Duodenal mucosa (tissue), 2 donors: Measurements from ENCODE around the gene MITF.

Source experiments
- H3K27ac ChIP-seq: one replicate; pipeline ENCODE4 v1.7.0; 2013; ENCODE audit warnings: low read depth, low read length
- H3K27me3 ChIP-seq, 2 donors: one replicate each; pipeline ENCODE4 v1.7.0; 2013; ENCODE audit warnings: low read length in 2 of 2, control low read depth in 1 of 2; ENCODE audit not compliant: insufficient read depth in 2 of 2, control insufficient read depth in 1 of 2
- H3K36me3 ChIP-seq, 2 donors: one replicate each; pipeline ENCODE4 v1.7.0; 2013; ENCODE audit warnings: low read length in 2 of 2, control low read depth in 1 of 2; ENCODE audit not compliant: insufficient read depth in 2 of 2, control insufficient read depth in 1 of 2
- H3K4me1 ChIP-seq, 2 donors: one replicate each; pipeline ENCODE4 v1.7.0; 2013; ENCODE audit warnings: low read length in 2 of 2, control low read depth in 1 of 2; ENCODE audit not compliant: insufficient read depth in 2 of 2, control insufficient read depth in 1 of 2
- H3K4me3 ChIP-seq, 2 donors: one replicate each; pipeline ENCODE4 v1.7.0; 2013; ENCODE audit warnings: low read length in 2 of 2, low read depth in 1 of 2
- H3K9ac ChIP-seq, 2 donors: one replicate each; pipeline ENCODE4 v1.7.0; 2013; ENCODE audit warnings: low read length in 2 of 2, low read depth in 1 of 2
- H3K9me3 ChIP-seq, 2 donors: one replicate each; pipeline ENCODE4 v1.7.0; 2013; ENCODE audit warnings: low read length in 2 of 2, control low read depth in 1 of 2; ENCODE audit not compliant: control insufficient read depth in 1 of 2

Gene MITF

GRCh38 chr3:69809076-69809835 lies 70.0 kb downstream of the MITF start:
- Histone ChIP-seq H3K36me3 (no peaks in the 10 kb centered on the region), H3K4me1 (no peaks in the 10 kb centered on the region), H3K27me3 (no peaks in the 10 kb centered on the region), H3K4me3 (no peak overlapping the region), H3K9me3 (no peaks in the 10 kb centered on the region), H3K27ac (no peak overlapping the region), H3K9ac (no peak overlapping the region)

- Histone ChIP-seq H3K4me1 (no peaks in the 10 kb centered on the region), H3K9me3 (no peaks in the 10 kb centered on the region), H3K4me3 (no peak overlapping the region), H3K27me3 (no peaks in the 10 kb centered on the region), H3K36me3 (no peaks in the 10 kb centered on the region), H3K27ac (no peak overlapping the region), H3K9ac (no peak overlapping the region)
These were observed 72.5 kb downstream of the MITF start for GRCh38 chr3:69811452-69812401.

DNA sequence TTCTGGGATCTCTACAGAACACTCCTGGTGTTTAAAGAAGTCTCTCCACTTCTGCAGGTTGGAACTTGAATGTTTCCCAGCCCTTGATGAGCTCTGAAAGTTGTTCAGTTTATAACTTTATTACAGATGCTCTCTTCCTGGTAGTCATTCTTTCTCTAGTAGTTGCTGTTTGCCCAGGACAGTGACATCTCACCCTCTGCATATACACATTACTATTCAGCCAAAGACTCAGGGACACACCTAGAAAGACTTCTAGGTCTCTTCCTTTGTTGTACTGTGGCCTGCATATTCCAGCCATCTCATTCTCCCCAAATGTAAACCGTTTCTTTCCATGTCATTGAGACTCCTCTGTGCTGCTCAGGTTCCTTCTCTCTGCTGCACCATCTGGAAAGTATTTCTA lies 76.7 kb downstream of the MITF start:
- no peaks in the 10 kb centered on the region for H3K36me3 ChIP-seq
- H3K4me1 ChIP-seq, result no peaks in the 10 kb centered on the region
- no peak overlapping the region for H3K9ac ChIP-seq
- no peak overlapping the region for H3K4me3 ChIP-seq
- H3K27me3 ChIP-seq, result no peaks in the 10 kb centered on the region
- no peaks in the 10 kb centered on the region for H3K9me3 ChIP-seq
- no peak overlapping the region for H3K27ac ChIP-seq

GRCh38 chr3:69817988-69818387 lies 78.7 kb downstream of the MITF start:
- Histone ChIP-seq H3K4me1 (no peaks in the 10 kb centered on the region), H3K36me3 (no peaks in the 10 kb centered on the region), H3K9ac (no peak overlapping the region), H3K4me3 (no peak overlapping the region), H3K27ac (no peak overlapping the region), H3K27me3 (no peaks in the 10 kb centered on the region), H3K9me3 (no peaks in the 10 kb centered on the region)

- H3K36me3 ChIP-seq, result no peaks in the 10 kb centered on the region
- H3K27ac ChIP-seq, result no peak overlapping the region
- H3K27me3 ChIP-seq, result no peaks in the 10 kb centered on the region
- H3K4me3 ChIP-seq, result no peak overlapping the region
- H3K9ac ChIP-seq, result no peak overlapping the region
- no peaks in the 10 kb centered on the region for H3K9me3 ChIP-seq
- no peaks in the 10 kb centered on the region for H3K4me1 ChIP-seq
These were observed 80.0 kb downstream of the MITF start for GRCh38 chr3:69819282-69819681.

GRCh38 chr3:69821133-69821532 lies 81.9 kb downstream of the MITF start:
- H3K36me3 ChIP-seq, result no peaks in the 10 kb centered on the region
- H3K9ac ChIP-seq, result no peak overlapping the region
- H3K4me1 ChIP-seq, result no peaks in the 10 kb centered on the region
- H3K9me3 ChIP-seq, result no peaks in the 10 kb centered on the region
- H3K4me3 ChIP-seq, result no peak overlapping the region
- no peak overlapping the region for H3K27ac ChIP-seq
- no peaks in the 10 kb centered on the region for H3K27me3 ChIP-seq

DNA sequence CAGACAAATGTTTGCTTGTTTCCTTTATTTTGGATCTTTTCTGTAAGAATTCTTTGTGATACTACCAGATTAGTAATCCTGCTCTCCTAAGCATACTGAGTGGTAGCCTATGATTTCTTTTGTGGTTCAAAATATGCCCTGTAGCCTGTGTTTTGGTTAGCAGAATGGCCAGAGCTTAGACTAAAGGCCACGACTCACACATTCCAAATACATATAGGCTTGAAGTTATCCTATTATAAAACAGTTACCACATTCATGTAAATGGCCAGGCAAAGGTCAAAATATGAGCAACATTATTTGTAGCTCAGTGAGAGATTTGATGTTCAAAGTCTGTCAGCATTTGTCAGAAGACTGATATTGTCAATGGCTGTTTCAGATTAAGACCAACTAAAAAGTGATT lies 84.5 kb downstream of the MITF start:
- H3K36me3 ChIP-seq, result no peaks in the 10 kb centered on the region
- H3K4me1 ChIP-seq, result no peaks in the 10 kb centered on the region
- H3K27me3 ChIP-seq, result no peaks in the 10 kb centered on the region
- no peak overlapping the region for H3K9ac ChIP-seq
- H3K9me3 ChIP-seq, result no peaks in the 10 kb centered on the region
- no peak overlapping the region for H3K4me3 ChIP-seq
- no peak overlapping the region for H3K27ac ChIP-seq

- H3K9ac ChIP-seq, result no peak overlapping the region
- H3K27me3 ChIP-seq, result no peaks in the 10 kb centered on the region
- H3K4me1 ChIP-seq, result no peaks in the 10 kb centered on the region
- no peak overlapping the region for H3K4me3 ChIP-seq
- no peaks in the 10 kb centered on the region for H3K36me3 ChIP-seq
- no peak overlapping the region for H3K27ac ChIP-seq
- no peaks in the 10 kb centered on the region for H3K9me3 ChIP-seq
These were observed 86.2 kb downstream of the MITF start for GRCh38 chr3:69825446-69825845.

DNA sequence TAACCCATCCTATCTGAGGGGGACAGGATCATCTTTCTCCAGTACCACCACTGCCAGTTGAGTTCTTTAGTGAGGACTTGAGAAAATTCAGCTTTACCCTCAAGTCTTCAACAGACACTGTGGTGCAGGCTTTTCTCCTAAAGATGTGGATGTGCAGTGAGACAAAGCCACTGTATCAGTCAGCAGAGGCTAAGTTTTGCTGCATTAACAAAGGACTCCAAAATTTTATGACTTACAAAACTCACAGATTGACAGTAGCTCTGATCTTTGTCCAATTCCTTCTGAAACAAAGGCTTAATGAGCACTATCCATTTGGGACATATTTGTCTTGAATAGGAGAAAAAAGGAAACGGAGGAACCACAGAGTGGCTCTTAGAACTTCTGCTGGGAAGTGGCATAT lies 87.9 kb downstream of the MITF start:
- no peaks in the 10 kb centered on the region for H3K4me1 ChIP-seq
- H3K36me3 ChIP-seq, result no peaks in the 10 kb centered on the region
- no peaks in the 10 kb centered on the region for H3K27me3 ChIP-seq

GRCh38 chr3:69828817-69829216 lies 89.6 kb downstream of the MITF start:
- no peaks in the 10 kb centered on the region for H3K4me1 ChIP-seq
- no peak overlapping the region for H3K9ac ChIP-seq
- no peak overlapping the region for H3K4me3 ChIP-seq
- no peak overlapping the region for H3K27ac ChIP-seq
- no peaks in the 10 kb centered on the region for H3K36me3 ChIP-seq
- no peaks in the 10 kb centered on the region for H3K9me3 ChIP-seq
- no peaks in the 10 kb centered on the region for H3K27me3 ChIP-seq

More for the DNA sequence above, 87.9 kb downstream of the MITF start:
- H3K9me3 ChIP-seq, result no peaks in the 10 kb centered on the region
- H3K4me3 ChIP-seq, result no peak overlapping the region
- H3K27ac ChIP-seq, result no peak overlapping the region
- no peak overlapping the region for H3K9ac ChIP-seq
